ACHN (cell line): ENCODE data around the gene OCIAD2.
"Not testable (repeated sequence)": the region's sequence is repeated elsewhere in the genome, so short reads cannot be mapped to it uniquely, and the experiment has no call there.

Experiments used
- DNase-seq: peaks from one replicate; pipeline ENCODE4 v3.0.0-alpha.2; 2015
- in situ Hi-C: cut with HindIII; loops from 2 replicates; pipeline ENCODE4 v1.10.0; 2017; ENCODE audit warnings: low sequenced_read_pairs, low pct_ligation_motif_present, low pct_unique_long_range_greater_than_20kb

Gene OCIAD2

GRCh38 chr4:48877827-48878535 lies 28.6 kb downstream of the OCIAD2 start:
- in situ Hi-C loops, result no loop called here

GRCh38 chr4:48864696-48865095 lies 41.9 kb downstream of the OCIAD2 start:
- in situ Hi-C loops, DNase-seq: not testable (repeated sequence)

More at GRCh38 chr4:48877827-48878535, 28.6 kb downstream of the OCIAD2 start:
- no peak for DNase-seq

- in situ Hi-C loops, result no loop called here
Observed at GRCh38 chr4:48863728-48864127, 42.8 kb downstream of the OCIAD2 start.

GRCh38 chr4:48862661-48863060 lies 43.9 kb downstream of the OCIAD2 start:
- in situ Hi-C loops, result no loop called here

More at GRCh38 chr4:48863728-48864127, 42.8 kb downstream of the OCIAD2 start:
- no peak for DNase-seq

GRCh38 chr4:48862038-48862437 lies 44.5 kb downstream of the OCIAD2 start:
- in situ Hi-C loops, result no loop called here

More at GRCh38 chr4:48862661-48863060, 43.9 kb downstream of the OCIAD2 start:
- no peak for DNase-seq

GRCh38 chr4:48858130-48858529 lies 48.4 kb downstream of the OCIAD2 start:
- in situ Hi-C loops, result no loop called here

More at GRCh38 chr4:48862038-48862437, 44.5 kb downstream of the OCIAD2 start:
- no peak for DNase-seq

GRCh38 chr4:48854982-48855381 lies 51.6 kb downstream of the OCIAD2 start:
- in situ Hi-C loops, result no loop called here

More at GRCh38 chr4:48858130-48858529, 48.4 kb downstream of the OCIAD2 start:
- DNase-seq, result no peak

GRCh38 chr4:48854395-48854683 lies 52.2 kb downstream of the OCIAD2 start:
- in situ Hi-C loops, result no loop called here

More at GRCh38 chr4:48854982-48855381, 51.6 kb downstream of the OCIAD2 start:
- no peak for DNase-seq

GRCh38 chr4:48853604-48854394 lies 52.8 kb downstream of the OCIAD2 start:
- in situ Hi-C loops, result no loop called here

More at GRCh38 chr4:48854395-48854683, 52.2 kb downstream of the OCIAD2 start:
- no peak for DNase-seq

GRCh38 chr4:48851651-48852050 lies 54.9 kb downstream of the OCIAD2 start:
- in situ Hi-C loops, result no loop called here
- DNase-seq, result no peak

More at GRCh38 chr4:48853604-48854394, 52.8 kb downstream of the OCIAD2 start:
- DNase-seq, result no peak

GRCh38 chr4:48848799-48849198 lies 57.8 kb downstream of the OCIAD2 start:
- DNase-seq, result not testable (repeated sequence)
- in situ Hi-C loops, result loop anchor here (25.0 kb wide), 1 partner anchor 114 kb away; no protein-coding TSS in a partner anchor

GRCh38 chr4:48844843-48845242 lies 61.7 kb downstream of the OCIAD2 start:
- DNase-seq, result no peak
- in situ Hi-C loops, result loop anchor here (25.0 kb wide), 1 partner anchor 117 kb away; no protein-coding TSS in a partner anchor

- in situ Hi-C loops, result loop anchor here (25.0 kb wide), 1 partner anchor 121 kb away; no protein-coding TSS in a partner anchor
- DNase-seq, result no peak
Observed at GRCh38 chr4:48841045-48841827, 65.3 kb downstream of the OCIAD2 start.

- in situ Hi-C loops, result loop anchor here (25.0 kb wide), 1 partner anchor 126 kb away; no protein-coding TSS in a partner anchor
- DNase-seq, result no peak
Observed at GRCh38 chr4:48836658-48837057, 69.9 kb downstream of the OCIAD2 start.
